ENCODE results near the gene RITA1. TPM values are rescaled to one million over a fixed set of nuclear protein-coding genes. Genes with fewer than 3 reads are reported as not detected.
"Not testable (repeated sequence)": the region's sequence is repeated elsewhere in the genome, so short reads cannot be mapped to it uniquely, and the experiment has no call there.

RITA1 gene
- total and polyA plus RNA-seq, 5 donors from 2014 or later, result 10.1 to 38.3 (median 21.0) TPM

DNA sequence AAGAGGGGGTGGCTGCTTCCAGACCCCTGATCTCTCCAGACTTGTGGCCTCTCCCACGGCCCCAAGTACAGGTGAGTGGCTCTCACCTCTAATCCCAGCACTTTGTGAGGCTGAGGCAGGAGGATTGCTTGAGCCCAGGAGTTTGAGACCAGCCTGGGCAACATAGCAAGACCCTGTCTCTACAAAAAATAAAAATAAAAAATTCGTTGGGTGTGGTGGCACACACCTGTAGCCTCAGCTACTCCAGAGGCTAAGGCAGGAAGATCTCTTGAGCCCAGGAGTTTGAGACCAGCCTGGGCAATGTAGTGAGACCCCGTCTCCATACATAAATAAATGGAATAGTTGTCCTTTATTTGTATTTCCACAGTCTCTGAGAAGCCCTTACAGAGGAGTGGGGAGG, 43.8 kb upstream of the RITA1 start:
- H3K9me3 ChIP-seq (ENCODE audit: control insufficient read depth in 2 of 2, low read length in 2 of 2); H3K27ac ChIP-seq (ENCODE audit: insufficient read depth, low read length, poor library complexity, severe bottlenecking); H3K4me3 ChIP-seq (ENCODE audit: low read depth, low read length); H3K4me1 ChIP-seq (ENCODE audit: control insufficient read depth, insufficient read depth, low read length, poor library complexity, severe bottlenecking); H3K36me3 ChIP-seq (ENCODE audit: control insufficient read depth, insufficient read depth, low read length); DNase-seq; H3K4me3 Mint-ChIP-seq; ATAC-seq (ENCODE audit: low read depth in 2 of 2); H3K36me3 Mint-ChIP-seq; H3K9me3 Mint-ChIP-seq; H3K4me1 Mint-ChIP-seq; H3K27me3 ChIP-seq (ENCODE audit: control insufficient read depth, insufficient read depth, low read length); H3K27me3 Mint-ChIP-seq: not testable (repeated sequence)
- peak overlapping the region in 2 of 3 donors; percentile 26 to 31 for H3K27ac Mint-ChIP-seq

DNA sequence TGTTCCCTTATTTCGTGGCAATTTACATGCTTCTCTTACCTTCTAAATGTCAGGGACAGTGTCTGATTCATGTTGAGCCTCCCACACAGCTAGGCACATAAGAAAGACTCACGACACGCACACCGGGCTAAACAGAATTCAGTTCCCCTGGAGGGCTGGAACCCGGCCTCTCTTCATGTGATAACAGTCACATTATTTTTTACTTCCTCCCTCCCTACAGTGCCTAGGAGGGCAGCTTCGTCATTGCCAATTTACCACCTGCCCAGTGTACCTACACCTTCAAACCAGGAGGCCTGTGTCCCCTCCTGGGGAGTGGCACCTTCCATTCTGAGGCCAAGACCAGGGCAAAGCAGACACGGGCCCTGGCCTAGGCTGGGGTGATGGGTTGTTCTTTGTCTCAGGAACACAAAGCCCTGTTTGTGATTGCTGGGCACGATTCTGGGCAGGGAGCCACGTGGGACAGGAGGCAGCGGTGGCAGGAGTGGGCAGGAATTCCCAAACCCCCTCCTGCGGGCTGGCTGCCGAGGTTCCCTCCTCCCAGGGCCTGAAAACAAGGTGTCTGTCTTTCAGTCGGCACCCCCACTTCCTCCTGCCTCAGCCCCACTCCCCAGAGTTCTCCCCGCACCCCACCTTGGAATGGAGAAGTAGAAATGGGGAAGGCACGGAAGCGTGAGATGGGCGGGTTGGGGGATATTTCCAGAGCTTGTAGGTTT, 43.2 kb upstream of the RITA1 start:
- no peaks in the 10 kb centered on the region for H3K36me3 ChIP-seq (ENCODE audit: control insufficient read depth, insufficient read depth, low read length)
- no peaks in the 10 kb centered on the region for H3K9me3 ChIP-seq (ENCODE audit: control insufficient read depth in 2 of 2, low read length in 2 of 2)
- H3K27me3 Mint-ChIP-seq, result no peaks in the 10 kb centered on the region
- ATAC-seq (ENCODE audit: low read depth in 2 of 2) (peak; percentile 22 to 34), DNase-seq (no peak)
- no peak overlapping the region for H3K4me3 ChIP-seq (ENCODE audit: low read depth, low read length)
- H3K9me3 Mint-ChIP-seq, result peaks cover 0 to 3% (median 0%) of the 10 kb centered on the region in 7 donors
- no peaks in the 10 kb centered on the region for H3K4me1 ChIP-seq (ENCODE audit: control insufficient read depth, insufficient read depth, low read length, poor library complexity, severe bottlenecking)
- H3K4me3 Mint-ChIP-seq, result no peak overlapping the region
- peaks cover 0 to 6% (median 2%) of the 10 kb centered on the region in 4 donors for H3K4me1 Mint-ChIP-seq
- no peak overlapping the region for H3K27ac ChIP-seq (ENCODE audit: insufficient read depth, low read length, poor library complexity, severe bottlenecking)
- no peaks in the 10 kb centered on the region for H3K27me3 ChIP-seq (ENCODE audit: control insufficient read depth, insufficient read depth, low read length)
- no peaks in the 10 kb centered on the region for H3K36me3 Mint-ChIP-seq
- H3K27ac Mint-ChIP-seq, result peak overlapping the region; percentile 17 to 78 (median 51)

DNA sequence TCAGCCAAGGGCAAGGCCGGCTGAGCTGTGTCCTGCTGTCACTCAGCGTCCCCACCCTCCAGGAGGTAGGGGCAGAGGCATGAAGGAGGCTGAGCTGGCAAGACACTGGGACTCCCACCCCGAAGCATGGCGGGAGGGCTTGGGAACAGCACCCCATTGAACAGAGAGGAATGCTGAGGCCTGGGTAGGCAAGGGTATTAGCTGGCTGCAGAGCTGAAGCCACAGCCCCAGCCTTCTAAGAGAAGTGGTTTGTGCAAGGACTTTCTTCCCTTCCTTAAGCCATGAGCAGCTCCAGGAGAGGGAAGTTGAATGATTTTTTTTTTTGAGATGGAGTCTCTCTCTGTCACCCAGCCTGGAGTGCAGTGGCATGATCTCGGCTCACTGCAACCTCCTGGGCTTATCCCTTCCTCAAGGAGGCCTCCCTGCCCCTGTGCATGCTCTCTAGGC, 42.6 kb upstream of the RITA1 start:
- no peak overlapping the region for H3K4me3 Mint-ChIP-seq
- no peaks in the 10 kb centered on the region for H3K27me3 Mint-ChIP-seq
- peaks cover 0 to 6% (median 2%) of the 10 kb centered on the region in 4 donors for H3K4me1 Mint-ChIP-seq

DNA sequence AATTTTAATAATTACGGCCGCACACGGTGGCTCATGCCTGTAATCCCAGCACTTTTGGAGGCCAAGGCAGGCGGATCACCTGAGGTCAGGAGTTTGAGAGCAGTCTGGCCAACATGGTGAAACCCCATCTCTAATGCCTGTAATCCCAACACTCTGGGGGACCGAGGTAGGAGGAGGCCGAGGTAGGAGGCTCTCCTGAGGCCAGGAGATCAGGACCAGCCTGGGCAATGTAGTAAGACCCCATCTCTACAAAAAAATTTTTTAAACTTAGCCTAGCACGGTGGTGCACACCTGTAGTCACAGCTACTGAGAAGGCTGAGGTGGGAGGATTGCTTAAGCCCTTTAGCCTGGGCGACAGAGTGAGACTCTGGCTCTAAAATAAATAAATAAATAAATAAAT, 41.6 kb upstream of the RITA1 start:
- no peak overlapping the region for H3K4me3 Mint-ChIP-seq
- no peaks in the 10 kb centered on the region for H3K36me3 Mint-ChIP-seq
- no peaks in the 10 kb centered on the region for H3K4me1 ChIP-seq (ENCODE audit: control insufficient read depth, insufficient read depth, low read length, poor library complexity, severe bottlenecking)
- no peaks in the 10 kb centered on the region for H3K27me3 ChIP-seq (ENCODE audit: control insufficient read depth, insufficient read depth, low read length)
- no peak overlapping the region for H3K27ac ChIP-seq (ENCODE audit: insufficient read depth, low read length, poor library complexity, severe bottlenecking)
- ATAC-seq (ENCODE audit: low read depth in 2 of 2) (no peak), DNase-seq (no peak)
- H3K27me3 Mint-ChIP-seq, result no peaks in the 10 kb centered on the region
- no peak overlapping the region for H3K4me3 ChIP-seq (ENCODE audit: low read depth, low read length)
- no peaks in the 10 kb centered on the region for H3K9me3 ChIP-seq (ENCODE audit: control insufficient read depth in 2 of 2, low read length in 2 of 2)
- no peak overlapping the region for H3K27ac Mint-ChIP-seq
- H3K4me1 Mint-ChIP-seq, result peaks cover 0 to 6% (median 2%) of the 10 kb centered on the region in 4 donors
- H3K9me3 Mint-ChIP-seq, result peaks cover 0 to 6% (median 0%) of the 10 kb centered on the region in 7 donors
- no peaks in the 10 kb centered on the region for H3K36me3 ChIP-seq (ENCODE audit: control insufficient read depth, insufficient read depth, low read length)

More for the DNA sequence above, 42.6 kb upstream of the RITA1 start:
- Mint-ChIP-seq H3K27ac (no peak overlapping the region), H3K36me3 (no peaks in the 10 kb centered on the region), H3K9me3 (peaks cover 0 to 6% (median 0%) of the 10 kb centered on the region in 7 donors)
- Histone ChIP-seq H3K27ac (ENCODE audit: insufficient read depth, low read length, poor library complexity, severe bottlenecking) (no peak overlapping the region), H3K36me3 (ENCODE audit: control insufficient read depth, insufficient read depth, low read length) (no peaks in the 10 kb centered on the region), H3K4me3 (ENCODE audit: low read depth, low read length) (no peak overlapping the region), H3K9me3 (ENCODE audit: control insufficient read depth in 2 of 2, low read length in 2 of 2) (no peaks in the 10 kb centered on the region), H3K27me3 (ENCODE audit: control insufficient read depth, insufficient read depth, low read length) (no peaks in the 10 kb centered on the region), H3K4me1 (ENCODE audit: control insufficient read depth, insufficient read depth, low read length, poor library complexity, severe bottlenecking) (no peaks in the 10 kb centered on the region)
- DNase-seq (no peak), ATAC-seq (ENCODE audit: low read depth in 2 of 2) (no peak)

DNA sequence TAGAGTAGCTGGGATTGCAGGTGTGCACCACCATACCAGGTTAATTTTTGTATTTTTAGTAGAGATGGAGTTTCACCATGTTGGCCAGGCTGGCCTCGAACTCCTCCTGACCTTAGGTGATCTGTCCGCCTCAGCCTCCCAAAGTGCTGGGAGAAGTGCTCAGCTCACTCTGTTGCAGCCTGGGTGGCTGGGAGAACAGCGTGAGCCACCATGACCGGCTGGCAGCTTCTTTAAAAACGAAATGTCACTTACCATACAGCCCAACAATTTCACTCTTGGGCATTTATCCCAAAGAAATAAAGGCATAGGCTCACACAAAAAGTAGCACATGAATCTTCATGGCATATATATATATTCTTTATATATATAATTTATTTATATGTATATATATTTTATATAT, 40.7 kb upstream of the RITA1 start:
- Histone ChIP-seq H3K4me1 (ENCODE audit: control insufficient read depth, insufficient read depth, low read length, poor library complexity, severe bottlenecking) (no peaks in the 10 kb centered on the region), H3K4me3 (ENCODE audit: low read depth, low read length) (no peak overlapping the region), H3K27ac (ENCODE audit: insufficient read depth, low read length, poor library complexity, severe bottlenecking) (no peak overlapping the region), H3K9me3 (ENCODE audit: control insufficient read depth in 2 of 2, low read length in 2 of 2) (no peaks in the 10 kb centered on the region), H3K27me3 (ENCODE audit: control insufficient read depth, insufficient read depth, low read length) (no peaks in the 10 kb centered on the region), H3K36me3 (ENCODE audit: control insufficient read depth, insufficient read depth, low read length) (no peaks in the 10 kb centered on the region)
- Mint-ChIP-seq H3K4me3 (no peak overlapping the region), H3K27ac (no peak overlapping the region), H3K27me3 (no peaks in the 10 kb centered on the region), H3K4me1 (peaks cover 0 to 6% (median 2%) of the 10 kb centered on the region in 4 donors), H3K9me3 (peaks cover 0 to 6% (median 0%) of the 10 kb centered on the region in 7 donors), H3K36me3 (no peaks in the 10 kb centered on the region)
- ATAC-seq (ENCODE audit: low read depth in 2 of 2), result no peak
- no peak for DNase-seq

DNA sequence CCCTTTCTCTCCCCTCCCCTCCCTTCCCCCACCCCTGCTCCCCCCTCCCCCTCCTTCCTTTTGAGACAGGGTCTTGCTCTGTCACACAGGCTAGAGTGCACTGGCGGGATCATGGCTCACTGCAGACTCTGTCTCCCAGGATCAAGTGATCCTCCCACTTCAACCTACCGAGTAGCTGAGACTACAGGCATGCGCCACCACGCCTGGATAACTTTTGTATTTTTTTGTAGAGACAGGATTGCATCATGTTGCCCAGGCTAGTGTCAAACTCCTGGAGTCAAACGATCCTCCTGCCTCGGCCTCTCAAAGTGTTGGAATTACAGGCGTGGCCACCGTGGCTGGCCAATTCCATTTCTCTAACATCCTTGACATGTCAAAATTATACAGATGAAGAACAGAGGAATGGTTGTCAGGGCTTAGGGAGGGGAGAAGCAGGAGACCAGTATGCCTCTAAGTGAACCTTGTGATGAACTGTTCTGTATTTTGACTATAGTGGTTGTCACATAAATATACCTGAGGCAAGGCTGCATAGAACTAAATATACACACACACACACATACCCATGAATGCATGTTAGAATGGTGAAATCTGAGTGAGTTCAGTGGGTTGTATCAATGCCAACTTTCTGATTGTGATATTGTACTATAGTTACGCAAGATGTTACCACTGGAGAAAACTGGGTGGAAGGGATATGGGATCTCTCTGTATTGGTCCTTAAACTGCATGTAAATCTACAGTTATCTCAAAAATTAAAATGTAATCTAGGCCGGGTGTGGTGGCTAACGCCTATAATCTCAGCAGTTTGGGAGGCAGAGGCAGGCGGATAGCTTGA, 39.6 kb upstream of the RITA1 start:
- Mint-ChIP-seq H3K9me3 (peaks cover 0 to 6% (median 0%) of the 10 kb centered on the region in 7 donors), H3K4me3 (no peak overlapping the region), H3K27me3 (no peaks in the 10 kb centered on the region), H3K36me3 (no peaks in the 10 kb centered on the region), H3K4me1 (peaks cover 0 to 4% (median 0%) of the 10 kb centered on the region in 4 donors), H3K27ac (no peak overlapping the region)
- Histone ChIP-seq H3K27me3 (ENCODE audit: control insufficient read depth, insufficient read depth, low read length) (no peaks in the 10 kb centered on the region), H3K36me3 (ENCODE audit: control insufficient read depth, insufficient read depth, low read length) (no peaks in the 10 kb centered on the region), H3K9me3 (ENCODE audit: control insufficient read depth in 2 of 2, low read length in 2 of 2) (no peaks in the 10 kb centered on the region), H3K4me1 (ENCODE audit: control insufficient read depth, insufficient read depth, low read length, poor library complexity, severe bottlenecking) (no peaks in the 10 kb centered on the region), H3K27ac (ENCODE audit: insufficient read depth, low read length, poor library complexity, severe bottlenecking) (no peak overlapping the region), H3K4me3 (ENCODE audit: low read depth, low read length) (no peak overlapping the region)
- no peak for DNase-seq
- no peak for ATAC-seq (ENCODE audit: low read depth in 2 of 2)

DNA sequence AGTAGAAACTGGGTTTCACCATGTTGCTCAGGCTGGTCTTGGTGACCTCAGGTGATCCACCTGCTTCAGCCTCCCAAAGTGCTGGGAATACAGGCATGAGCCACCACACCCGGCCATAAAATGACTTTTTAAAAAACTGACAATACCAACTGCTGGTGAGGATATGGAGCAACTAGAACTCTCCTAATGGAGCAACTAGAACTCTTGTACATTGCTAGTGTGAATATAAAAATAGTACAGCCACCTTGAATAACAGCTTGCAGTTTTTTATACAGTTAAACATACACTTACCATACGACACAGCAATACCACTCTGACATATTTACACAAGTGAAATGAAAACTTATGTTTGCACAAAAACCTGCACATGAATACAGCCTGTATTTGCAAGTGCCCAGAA, 38.5 kb upstream of the RITA1 start:
- ATAC-seq (ENCODE audit: low read depth in 2 of 2), result no peak
- H3K36me3 ChIP-seq (ENCODE audit: control insufficient read depth, insufficient read depth, low read length), result no peaks in the 10 kb centered on the region
- H3K9me3 ChIP-seq (ENCODE audit: control insufficient read depth in 2 of 2, low read length in 2 of 2), result no peaks in the 10 kb centered on the region
- no peak for DNase-seq
- no peak overlapping the region for H3K27ac Mint-ChIP-seq
- no peaks in the 10 kb centered on the region for H3K4me1 ChIP-seq (ENCODE audit: control insufficient read depth, insufficient read depth, low read length, poor library complexity, severe bottlenecking)
- H3K36me3 Mint-ChIP-seq, result no peaks in the 10 kb centered on the region
- H3K27me3 ChIP-seq (ENCODE audit: control insufficient read depth, insufficient read depth, low read length), result no peaks in the 10 kb centered on the region
- H3K4me3 ChIP-seq (ENCODE audit: low read depth, low read length), result no peak overlapping the region
- no peak overlapping the region for H3K27ac ChIP-seq (ENCODE audit: insufficient read depth, low read length, poor library complexity, severe bottlenecking)
- peaks cover 0 to 4% (median under 1%) of the 10 kb centered on the region in 4 donors for H3K4me1 Mint-ChIP-seq
- H3K4me3 Mint-ChIP-seq, result no peak overlapping the region
- peaks cover 0 to 6% (median 0%) of the 10 kb centered on the region in 7 donors for H3K9me3 Mint-ChIP-seq
- H3K27me3 Mint-ChIP-seq, result peaks cover 3% of the 10 kb centered on the region

Data from CD4-positive, CD25-positive, alpha-beta regulatory T cell (primary cell).